NCI-H460 (cell line): ENCODE measurements around the gene DEFB127. TPM values are rescaled to one million over a fixed set of nuclear protein-coding genes. Genes with fewer than 3 reads are reported as not detected.
A peak's percentile ranks its signal among the peaks of the same experiment; 100 is the strongest.
"Not testable (repeated sequence)": the region's sequence is repeated elsewhere in the genome, so short reads cannot be mapped to it uniquely, and the experiment has no call there.

Source experiments
- DNase-seq: peaks from one replicate; pipeline ENCODE4 v3.0.0-alpha.2; 2016; ENCODE audit warnings: low read depth; ENCODE audit errors: extremely low read depth
- polyA plus RNA-seq: library from polyadenylated mRNA; depleted of rRNA; stranded (reverse); fragments of >200 nt; gene quantifications from 2 replicates; pipeline ENCODE4 v1.2.3, GENCODE V29; 2014; cell fraction: nucleus; rRNA removed
- total RNA-seq: library from RNA; depleted of rRNA; stranded (reverse); fragments of >200 nt; shearing (Covaris generic); gene quantifications from 2 replicates; pipeline ENCODE4 v1.2.3, GENCODE V29; 2014; rRNA removed

DEFB127 gene, protein sequence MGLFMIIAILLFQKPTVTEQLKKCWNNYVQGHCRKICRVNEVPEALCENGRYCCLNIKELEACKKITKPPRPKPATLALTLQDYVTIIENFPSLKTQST
- not detected in 2 replicates for total RNA-seq
- polyA plus RNA-seq = not detected in 2 replicates

DNA sequence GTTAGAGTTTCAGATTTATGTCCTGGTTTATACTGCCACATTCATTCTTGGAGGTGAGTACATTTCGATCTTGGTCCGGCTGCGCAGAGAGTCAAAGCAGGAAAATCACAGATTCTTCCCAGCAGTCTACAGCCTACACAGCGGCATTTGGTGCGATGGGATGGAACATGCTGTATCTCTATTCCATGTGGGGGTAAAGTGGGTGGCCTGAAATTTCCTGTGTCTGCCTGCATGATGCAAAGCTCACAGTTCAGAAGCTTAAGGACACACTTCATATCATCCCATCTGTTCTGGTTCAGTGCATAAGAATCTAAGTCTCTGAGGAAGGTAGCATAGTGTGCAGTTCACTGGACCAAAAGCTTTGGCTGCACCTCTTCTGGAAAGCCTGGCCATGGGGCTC lies at the start of gene DEFB127:
DEFB127 (plus strand) TSS at position 301 of the 400 bp plus-strand sequence; CDS start at position 392, 91 bp downstream.
- DNase-seq = no peak

- DNase-seq = no peak
Observed at GRCh38 chr20:112396-112795, 44.9 kb upstream of the DEFB127 start.

DNA sequence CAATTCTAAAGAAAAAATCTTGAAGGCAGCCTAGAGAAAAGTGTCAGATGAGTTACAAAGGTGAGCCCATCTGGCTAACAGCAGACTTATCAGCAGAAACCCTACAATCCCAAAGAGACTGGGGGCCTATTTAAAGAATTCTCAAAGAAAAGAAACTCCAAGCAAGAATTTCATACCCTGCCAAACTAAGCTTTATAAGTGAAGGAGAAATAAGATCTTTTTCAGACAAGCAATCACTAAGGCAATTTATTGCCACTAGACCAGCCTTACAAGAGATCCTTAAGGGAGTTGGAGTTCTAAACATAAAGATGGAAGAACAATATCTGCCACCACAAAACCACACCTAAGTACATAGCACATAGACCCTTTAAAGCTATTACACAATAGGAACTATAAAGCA lies 39.7 kb upstream of the DEFB127 start:
- DNase-seq = no peak

DNA sequence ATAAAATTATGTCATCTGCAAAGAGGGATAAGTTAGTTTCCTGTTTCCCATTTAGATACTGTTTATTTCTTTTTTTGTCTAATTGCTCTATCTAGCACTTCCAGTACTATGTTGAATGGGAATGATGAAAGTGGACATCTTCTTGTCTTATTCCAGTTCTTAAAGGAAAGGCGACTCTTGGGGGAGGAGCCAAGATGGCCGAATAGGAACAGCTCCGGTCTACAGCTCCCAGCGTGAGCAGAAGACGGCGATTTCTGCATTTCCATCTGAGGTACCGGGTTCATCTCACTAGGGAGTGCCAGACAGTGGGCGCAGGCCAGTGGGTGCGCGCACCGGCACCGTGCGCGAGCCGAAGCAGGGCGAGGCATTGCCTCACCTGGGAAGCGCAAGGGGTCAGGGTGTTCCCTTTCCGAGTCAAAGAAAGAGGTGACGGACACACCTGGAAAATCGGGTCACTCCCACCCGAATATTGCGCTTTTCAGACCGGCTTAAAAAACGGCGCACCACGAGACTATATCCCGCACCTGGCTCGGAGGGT lies 27.4 kb upstream of the DEFB127 start:
- not testable (repeated sequence) for DNase-seq

DNA sequence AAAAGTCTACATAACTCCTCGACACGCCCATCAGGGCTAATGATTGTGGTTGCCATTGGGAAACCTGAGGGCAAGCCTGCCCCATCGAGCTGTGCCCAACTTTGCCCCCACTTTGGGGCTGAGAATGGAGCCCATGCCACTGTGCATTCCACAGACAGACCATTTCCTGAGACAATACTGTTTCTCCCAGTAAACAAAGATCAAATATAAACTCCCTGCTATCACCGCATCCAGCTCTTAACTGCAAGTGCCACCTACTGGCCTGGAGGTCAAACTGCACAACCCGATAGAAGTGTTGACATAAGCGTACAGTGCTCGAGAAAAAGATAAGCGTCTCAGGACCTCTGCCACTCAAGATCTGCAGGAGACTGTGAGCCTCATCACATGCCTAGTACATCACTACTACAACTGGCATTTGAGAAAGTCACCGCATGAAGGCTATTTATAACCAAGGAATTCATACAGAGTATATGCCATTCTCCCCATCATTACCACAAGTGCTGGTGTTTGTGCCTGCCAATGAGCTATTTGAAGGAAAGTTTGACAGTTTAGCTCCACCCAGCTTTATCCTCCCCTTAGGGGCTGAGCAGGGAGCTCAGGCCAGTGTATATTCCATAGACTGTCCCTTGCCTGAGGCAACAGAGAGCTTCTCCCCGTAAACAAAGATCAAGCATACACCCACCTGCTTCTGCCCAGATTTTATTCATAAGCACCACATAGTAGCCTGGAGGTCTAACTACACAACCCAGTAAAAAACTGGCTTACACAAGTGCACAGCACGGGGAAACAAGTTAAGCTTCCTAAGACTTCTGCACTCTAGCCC lies 19.4 kb upstream of the DEFB127 start:
- DNase-seq = peak; percentile 22

- no peak for DNase-seq
Observed at GRCh38 chr20:142290-142689, 15.0 kb upstream of the DEFB127 start, which contains the start of gene DEFB126. TSS of gene DEFB126 (plus strand) at chr20:142590. CDS start at chr20:142629, 39 bp downstream.

DNA sequence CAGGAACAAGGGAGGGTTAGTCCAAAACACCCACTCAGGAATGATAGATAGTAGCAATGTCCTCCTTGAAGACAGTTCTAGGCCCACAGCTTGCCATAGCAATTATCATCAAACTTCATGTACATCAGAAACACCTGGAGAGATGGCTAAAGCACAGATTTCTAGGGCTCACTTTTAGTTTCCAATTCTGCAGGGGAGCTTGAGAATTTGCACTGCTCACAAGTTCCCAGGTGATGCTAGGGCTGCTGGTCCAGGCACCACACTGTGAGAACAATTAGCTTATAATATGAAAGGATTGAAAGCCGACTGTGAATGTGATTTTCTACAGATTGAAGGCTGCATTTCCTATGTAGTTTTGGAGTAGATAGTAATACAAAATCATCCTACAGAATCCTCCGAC lies 11.4 kb upstream of the DEFB127 start:
- DNase-seq = no peak

- no peak for DNase-seq
Observed at GRCh38 chr20:152131-152530, 5.1 kb upstream of the DEFB127 start.

DNA sequence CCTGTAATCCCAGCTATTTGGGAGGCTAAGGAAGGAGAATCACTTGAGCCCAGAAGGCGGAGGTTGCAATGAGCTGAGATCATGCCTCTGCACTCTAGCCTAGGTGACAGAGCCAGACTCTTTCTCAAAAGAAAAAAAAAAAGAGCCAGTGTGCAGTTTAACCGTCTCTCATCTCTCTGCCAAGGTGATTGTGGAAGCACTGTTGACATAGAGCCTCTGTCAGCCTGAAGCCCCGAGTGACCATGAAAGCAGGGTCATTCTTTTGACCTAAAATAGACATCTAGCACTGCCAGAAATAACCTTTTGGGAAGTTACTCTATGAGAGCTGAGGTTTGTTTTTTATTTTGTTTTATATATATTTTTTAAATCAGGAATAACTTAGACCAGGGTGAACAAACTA lies 7.4 kb downstream of the DEFB127 start:
- no peak for DNase-seq

DNA sequence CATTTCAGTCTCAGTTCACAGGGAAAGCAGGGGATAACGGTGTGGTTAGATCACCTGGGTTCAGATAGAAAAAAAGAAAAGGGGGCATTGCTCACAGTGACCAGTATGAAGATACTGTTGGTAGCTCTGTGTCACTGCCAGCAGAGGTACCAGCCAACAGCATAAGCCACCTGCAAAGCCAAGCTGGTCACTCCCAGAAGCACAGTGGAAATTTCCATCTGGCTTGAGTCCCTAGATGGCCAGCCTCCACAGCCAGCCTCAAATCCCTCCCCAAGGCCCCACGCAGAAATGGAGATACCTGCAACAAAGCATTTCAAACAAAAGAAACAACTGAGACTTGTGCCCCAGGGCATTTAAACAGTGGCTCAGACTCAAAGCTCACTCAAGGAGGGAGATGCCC lies 11.6 kb downstream of the DEFB127 start:
- DNase-seq = no peak

DNA sequence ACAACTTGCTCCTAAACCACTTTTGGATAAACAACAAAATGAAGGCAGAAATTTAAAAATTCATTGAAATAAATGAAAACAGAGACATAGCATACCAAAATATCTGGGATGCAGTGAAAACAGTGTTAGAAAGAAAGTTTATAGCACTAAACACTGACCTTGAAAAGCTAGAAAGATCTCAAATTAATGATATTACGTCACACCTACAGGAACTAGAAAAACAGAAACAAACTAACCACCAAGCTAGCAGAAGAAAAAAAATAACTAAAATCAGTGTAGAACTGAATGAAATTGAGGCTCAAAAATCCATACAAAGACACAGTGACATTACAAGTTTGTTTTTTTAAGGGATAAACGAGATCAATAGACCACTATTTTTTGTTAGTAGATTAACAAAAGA lies 27.0 kb downstream of the DEFB127 start:
- no peak for DNase-seq

DNA sequence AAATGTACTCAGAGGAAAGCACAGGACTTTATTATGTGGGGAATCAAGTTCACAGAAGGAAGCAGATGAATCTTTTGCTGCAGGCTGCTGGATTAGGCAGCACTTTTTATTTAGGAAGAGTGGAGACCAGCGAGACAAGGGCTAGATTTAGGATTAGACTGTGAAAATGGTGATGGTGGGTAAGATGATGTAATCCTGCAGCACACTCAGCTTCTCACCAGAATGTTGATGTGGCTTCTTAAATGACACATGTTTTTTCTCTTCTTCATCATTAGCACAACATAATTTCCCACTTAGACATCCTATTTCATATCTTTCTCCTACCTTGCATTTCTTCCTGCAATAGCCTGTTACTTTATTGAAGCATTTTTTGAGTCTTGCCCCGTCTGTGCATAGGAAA lies 30.5 kb downstream of the DEFB127 start:
- DNase-seq = no peak

GRCh38 chr20:189611-190010 lies 32.4 kb downstream of the DEFB127 start, which contains the start of gene DEFB128:
TSS of gene DEFB128 (minus strand) at chr20:189711. CDS start at chr20:189623, 88 bp downstream.
- no peak for DNase-seq

DNA sequence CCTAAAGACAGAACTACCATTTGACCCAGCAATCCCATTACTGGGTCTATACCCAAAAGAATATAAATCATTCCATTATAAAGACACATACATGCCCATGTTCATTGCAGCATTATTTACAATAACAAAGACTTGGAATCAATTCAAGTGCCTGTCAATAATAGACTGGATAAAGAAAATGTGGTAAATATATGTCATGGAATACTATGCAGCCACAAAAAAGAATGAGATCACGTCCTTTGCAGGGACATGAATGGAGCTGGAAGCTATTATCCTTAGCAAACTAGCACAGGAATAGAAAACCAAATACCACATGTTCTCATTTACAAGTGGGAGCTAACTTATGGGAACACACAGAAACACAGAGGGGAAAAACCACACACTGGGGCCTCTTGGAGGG lies 41.0 kb downstream of the DEFB127 start:
- DNase-seq = no peak

GRCh38 chr20:199996-200395 lies 42.7 kb downstream of the DEFB127 start:
- no peak for DNase-seq

- not testable (repeated sequence) for DNase-seq
Observed at GRCh38 chr20:203630-204029, 46.4 kb downstream of the DEFB127 start.

Other genes with a start within 250 kb of the DEFB127 start
- not detected in 2 replicates for gene DEFB125, start 69.8 kb upstream of the DEFB127 start, total RNA-seq
- not detected in 2 replicates for gene DEFB126, start 14.9 kb upstream of the DEFB127 start, total RNA-seq
- not detected in 2 replicates for gene DEFB128, start 32.3 kb downstream of the DEFB127 start, total RNA-seq
- gene DEFB129, start 69.8 kb downstream of the DEFB127 start, total RNA-seq = not detected in 2 replicates
- not detected in 2 replicates for gene DEFB132, start 100.3 kb downstream of the DEFB127 start, total RNA-seq
- gene C20orf96, start 133.3 kb downstream of the DEFB127 start, total RNA-seq = 1.0 and 3.4 TPM in 2 replicates
- gene ZCCHC3, start 140.1 kb downstream of the DEFB127 start, total RNA-seq = 18.8 and 20.9 TPM in 2 replicates
- gene SOX12, start 168.1 kb downstream of the DEFB127 start, total RNA-seq = 11.0 and 11.1 TPM in 2 replicates
- 16.3 and 26.4 TPM in 2 replicates for gene NRSN2, start 189.7 kb downstream of the DEFB127 start, total RNA-seq
- 433 and 534 TPM in 2 replicates for gene TRIB3, start 223.3 kb downstream of the DEFB127 start, total RNA-seq